H9 (cell line): ENCODE results near the gene TCP10L. TPM values are rescaled to one million over a fixed set of nuclear protein-coding genes. Genes with fewer than 3 reads are reported as not detected.

Experiments used
- DNase-seq: peaks from one replicate; pipeline ENCODE4 v3.0.0-alpha.2; 2017
- H2AFZ ChIP-seq: one replicate; pipeline ENCODE4 v1.6.1; 2013; ENCODE audit warnings: mild to moderate bottlenecking, low read length, control low read depth, moderate library complexity
- H2AK5ac ChIP-seq: 2 replicates; pipeline ENCODE4 v1.6.1; 2013; ENCODE audit warnings: low read length, control low read depth, mixed read lengths; ENCODE audit not compliant: insufficient read length
- H2BK120ac ChIP-seq: one replicate; pipeline ENCODE4 v1.6.1; 2013; ENCODE audit warnings: low read depth, mild to moderate bottlenecking, low read length, control low read depth, inconsistent platforms; ENCODE audit not compliant: poor library complexity, severe bottlenecking
- H2BK12ac ChIP-seq: 2 replicates; pipeline ENCODE4 v1.6.1; 2013; ENCODE audit warnings: low read length, control low read depth, mixed read lengths, low read depth; ENCODE audit not compliant: insufficient read length
- H2BK15ac ChIP-seq: 2 replicates; pipeline ENCODE4 v1.6.1; 2013; ENCODE audit warnings: low read depth, low read length, control low read depth
- H2BK20ac ChIP-seq: one replicate; pipeline ENCODE4 v1.6.1; 2013; ENCODE audit warnings: low read depth, mild to moderate bottlenecking, low read length, control low read depth, inconsistent platforms; ENCODE audit not compliant: poor library complexity, severe bottlenecking
- H2BK5ac ChIP-seq: 2 replicates; pipeline ENCODE4 v1.6.1; 2013; ENCODE audit warnings: low read length, control low read depth, mixed read lengths; ENCODE audit not compliant: insufficient read length
- H3K14ac ChIP-seq: 2 replicates; pipeline ENCODE4 v1.6.1; 2013; ENCODE audit warnings: low read length, control low read depth; ENCODE audit not compliant: insufficient read depth
- H3K18ac ChIP-seq: 2 replicates; pipeline ENCODE4 v1.6.1; 2013; ENCODE audit warnings: low read depth, mild to moderate bottlenecking, mixed read lengths, low read length, control low read depth; ENCODE audit not compliant: insufficient read length
- H3K23ac ChIP-seq: 2 replicates; pipeline ENCODE4 v1.6.1; 2013; ENCODE audit warnings: low read length, control low read depth, mixed read lengths, low read depth; ENCODE audit not compliant: insufficient read length
- H3K23me2 ChIP-seq: 2 replicates; pipeline ENCODE4 v1.6.1; 2013; ENCODE audit warnings: low read depth, mild to moderate bottlenecking, mixed read lengths, low read length, control low read depth; ENCODE audit not compliant: insufficient read length, poor library complexity, severe bottlenecking
- H3K27ac ChIP-seq: 2 replicates; pipeline ENCODE4 v1.5.1; 2013; ENCODE audit warnings: low read length, control low read depth, mixed read lengths, low read depth; ENCODE audit not compliant: insufficient read length
- H3K27me3 ChIP-seq: 2 replicates; pipeline ENCODE4 v1.6.1; 2013; ENCODE audit warnings: low read length, control low read depth, inconsistent platforms; ENCODE audit not compliant: insufficient read depth
- H3K4ac ChIP-seq: 2 replicates; pipeline ENCODE4 v1.6.1; 2013; ENCODE audit warnings: low read depth, mild to moderate bottlenecking, control low read depth, inconsistent platforms, low read length, moderate library complexity
- H3K4me1 ChIP-seq: 2 replicates; pipeline ENCODE4 v1.6.1; 2013; ENCODE audit warnings: low read length, control low read depth, inconsistent platforms; ENCODE audit not compliant: insufficient read depth
- H3K4me2 ChIP-seq: 2 replicates; pipeline ENCODE4 v1.6.1; 2013; ENCODE audit warnings: low read length, control low read depth, mixed read lengths; ENCODE audit not compliant: insufficient read length, insufficient read depth
- H3K56ac ChIP-seq: 2 replicates; pipeline ENCODE4 v1.6.1; 2013; ENCODE audit warnings: low read depth, mild to moderate bottlenecking, mixed read lengths, low read length, control low read depth; ENCODE audit not compliant: insufficient read length
- H3K79me1 ChIP-seq: 2 replicates; pipeline ENCODE4 v1.6.1; 2013; ENCODE audit warnings: low read depth, mild to moderate bottlenecking, moderate library complexity, low read length, control low read depth, inconsistent platforms; ENCODE audit not compliant: insufficient read depth, poor library complexity, severe bottlenecking
- H3K79me2 ChIP-seq: 2 replicates; pipeline ENCODE4 v1.6.1; 2013; ENCODE audit warnings: low read length, control low read depth, inconsistent platforms; ENCODE audit not compliant: insufficient read depth
- H3K9ac ChIP-seq: 2 replicates; pipeline ENCODE4 v1.6.1; 2013; ENCODE audit warnings: low read length, control low read depth, mixed read lengths; ENCODE audit not compliant: insufficient read length; ENCODE audit errors: extremely low read depth
- H3K9me3 ChIP-seq: one replicate; pipeline ENCODE4 v1.6.1; 2013; ENCODE audit warnings: low read depth, low read length, inconsistent platforms; ENCODE audit not compliant: control insufficient read depth
- H3T11ph ChIP-seq: one replicate; pipeline ENCODE4 v1.6.1; 2013; ENCODE audit warnings: mild to moderate bottlenecking, low read length, control low read depth, inconsistent platforms
- H4K20me1 ChIP-seq: one replicate; pipeline ENCODE4 v1.6.1; 2013; ENCODE audit not compliant: control insufficient read depth, insufficient read length, insufficient read depth
- H4K5ac ChIP-seq: 2 replicates; pipeline ENCODE4 v1.6.1; 2013; ENCODE audit warnings: low read depth, mild to moderate bottlenecking, mixed read lengths, low read length, control low read depth; ENCODE audit not compliant: insufficient read length
- H4K8ac ChIP-seq: replicated peaks from 2 replicates; pipeline ENCODE4 v1.6.1; 2013; ENCODE audit warnings: low read length, control low read depth, mixed read lengths, low read depth; ENCODE audit not compliant: insufficient read length
- H4K91ac ChIP-seq: 2 replicates; pipeline ENCODE4 v1.6.1; 2013; ENCODE audit warnings: low read depth, mild to moderate bottlenecking, moderate library complexity, mixed read lengths, low read length, control low read depth; ENCODE audit not compliant: insufficient read length
- H3K27ac Mint-ChIP-seq, 3 experiments: 2 replicates in 2 of 3; 3 replicates in 1 of 3; pipeline ENCODE4 v1.8.0; 2020 to 2021; ENCODE audit warnings: mixed read lengths in 3 of 3, mild to moderate bottlenecking in 1 of 3, moderate library complexity in 1 of 3
- H3K27me3 Mint-ChIP-seq: 2 replicates; pipeline ENCODE4 v1.8.0; 2021; ENCODE audit warnings: low read depth, mild to moderate bottlenecking, moderate library complexity, mixed read lengths
- H3K36me3 Mint-ChIP-seq, 3 experiments: 2 replicates in 2 of 3; 3 replicates in 1 of 3; pipeline ENCODE4 v1.8.0; 2020 to 2021; ENCODE audit warnings: low read depth in 3 of 3, mixed read lengths in 3 of 3; ENCODE audit not compliant: insufficient read depth in 1 of 3
- H3K4me1 Mint-ChIP-seq, 2 experiments: 2 replicates each; pipeline ENCODE4 v1.8.0; 2020; ENCODE audit warnings: mixed read lengths in 2 of 2
- H3K4me3 Mint-ChIP-seq, 2 experiments: 2 replicates in 1 of 2; 3 replicates in 1 of 2; pipeline ENCODE4 v1.8.0; 2020 to 2021; ENCODE audit warnings: mild to moderate bottlenecking in 2 of 2, mixed read lengths in 2 of 2, moderate library complexity in 1 of 2
- H3K9me3 Mint-ChIP-seq, 2 experiments: 2 replicates in 1 of 2; 3 replicates in 1 of 2; pipeline ENCODE4 v1.8.0; 2020; ENCODE audit warnings: mild to moderate bottlenecking in 2 of 2, mixed read lengths in 2 of 2, moderate library complexity in 1 of 2
- WGBS: extraction: QIAGEN DNeasy Blood & Tissue Kit; methylation state at CpG from one replicate; pipeline ENCODE4 v1.1.7; 2013; ENCODE audit warnings: missing lambda C conversion rate, low lambda C conversion rate, mixed read lengths; ENCODE audit not compliant: insufficient read length; ENCODE audit errors: extremely low coverage; 5-methylcytosine and 5-hydroxymethylcytosine counted together
- total RNA-seq: library from RNA; stranded (reverse); gene quantifications from 2 replicates; pipeline ENCODE4 v1.2.1, GENCODE V29; 2021
- TF ChIP-seq, protein P1 (sequence below): fragments of 200-600 bp; sonication (generic); conservative IDR thresholded peaks from 3 replicates; pipeline ENCODE4 v1.8.0; 2021; ENCODE audit warnings: antibody characterized with exemption, mild to moderate bottlenecking

Gene TCP10L
- total RNA-seq, 1 experiment from 2014 or later = 5.1 TPM

- peak within 1 kb of the TSS; percentile 92; the same call in 1 of the 2 replicates for H3K14ac ChIP-seq
These were observed 27.0 kb upstream of the TCP10L start, which contains the start of gene CFAP298 for GRCh38 chr21:32612075-32612998. Gene CFAP298, minus strand, starts transcription at chr21:32612377. Its CDS starts 134 bp downstream, at chr21:32612243.

More at GRCh38 chr21:32612075-32612998, 27.0 kb upstream of the TCP10L start, which contains the start of gene CFAP298:
- Histone ChIP-seq H2BK120ac (no peak within 1 kb of the TSS), H3K9ac (peak within 1 kb of the TSS; percentile 69), H4K20me1 (no peaks in the 10 kb centered on the region), H4K8ac (no peak within 1 kb of the TSS), H4K91ac (no peak within 1 kb of the TSS), H3K4me2 (peak within 1 kb of the TSS; percentile 69), H2AFZ (no peak within 1 kb of the TSS), H3K27me3 (no peaks in the 10 kb centered on the region), H3K23ac (no peak within 1 kb of the TSS), H3K23me2 (no peaks in the 10 kb centered on the region), H2BK5ac (no peak within 1 kb of the TSS), H3K9me3 (no peaks in the 10 kb centered on the region), H3K4ac (no peak within 1 kb of the TSS), H3K18ac (peak within 1 kb of the TSS; percentile 97), H4K5ac (no peak within 1 kb of the TSS), H3K79me2 (no peaks in the 10 kb centered on the region), H2BK12ac (no peak within 1 kb of the TSS), H3T11ph (no peak within 1 kb of the TSS), H3K79me1 (peaks cover 6% of the 10 kb centered on the region), H3K56ac (no peak within 1 kb of the TSS), H2AK5ac (no peak within 1 kb of the TSS), H3K27ac (peak within 1 kb of the TSS; percentile 2), H3K4me1 (no peaks in the 10 kb centered on the region; the same call in 1 of the 2 replicates), H2BK20ac (no peak within 1 kb of the TSS), H2BK15ac (no peak within 1 kb of the TSS)
- WGBS = no CpG with 5 or more reads among the region's 81 CpGs
- Mint-ChIP-seq H3K4me1 (peaks cover 5 to 8% of the 10 kb centered on the region in 2 experiments; a peak in 3 of 4 replicates), H3K9me3 (no peaks in the 10 kb centered on the region), H3K36me3 (peaks cover 10 to 23% (median 21%) of the 10 kb centered on the region in 3 experiments; a peak in 6 of 7 replicates), H3K27me3 (peaks cover 4% of the 10 kb centered on the region; the same call in 1 of the 2 replicates), H3K4me3 (peak within 1 kb of the TSS; percentile 97 to 98), H3K27ac (peak within 1 kb of the TSS; percentile 98 to 99 (median 99))
- TF ChIP-seq, protein P1, sequence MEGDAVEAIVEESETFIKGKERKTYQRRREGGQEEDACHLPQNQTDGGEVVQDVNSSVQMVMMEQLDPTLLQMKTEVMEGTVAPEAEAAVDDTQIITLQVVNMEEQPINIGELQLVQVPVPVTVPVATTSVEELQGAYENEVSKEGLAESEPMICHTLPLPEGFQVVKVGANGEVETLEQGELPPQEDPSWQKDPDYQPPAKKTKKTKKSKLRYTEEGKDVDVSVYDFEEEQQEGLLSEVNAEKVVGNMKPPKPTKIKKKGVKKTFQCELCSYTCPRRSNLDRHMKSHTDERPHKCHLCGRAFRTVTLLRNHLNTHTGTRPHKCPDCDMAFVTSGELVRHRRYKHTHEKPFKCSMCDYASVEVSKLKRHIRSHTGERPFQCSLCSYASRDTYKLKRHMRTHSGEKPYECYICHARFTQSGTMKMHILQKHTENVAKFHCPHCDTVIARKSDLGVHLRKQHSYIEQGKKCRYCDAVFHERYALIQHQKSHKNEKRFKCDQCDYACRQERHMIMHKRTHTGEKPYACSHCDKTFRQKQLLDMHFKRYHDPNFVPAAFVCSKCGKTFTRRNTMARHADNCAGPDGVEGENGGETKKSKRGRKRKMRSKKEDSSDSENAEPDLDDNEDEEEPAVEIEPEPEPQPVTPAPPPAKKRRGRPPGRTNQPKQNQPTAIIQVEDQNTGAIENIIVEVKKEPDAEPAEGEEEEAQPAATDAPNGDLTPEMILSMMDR = no peak
- DNase-seq = peak; percentile 88
